ENCODE measurements around the gene IPO9. TPM values are rescaled to one million over a fixed set of nuclear protein-coding genes. Genes with fewer than 3 reads are reported as not detected.

IPO9 gene
- total and polyA plus RNA-seq, 2 experiments from 2014 or later = 29.4 to 45.2 TPM

DNA sequence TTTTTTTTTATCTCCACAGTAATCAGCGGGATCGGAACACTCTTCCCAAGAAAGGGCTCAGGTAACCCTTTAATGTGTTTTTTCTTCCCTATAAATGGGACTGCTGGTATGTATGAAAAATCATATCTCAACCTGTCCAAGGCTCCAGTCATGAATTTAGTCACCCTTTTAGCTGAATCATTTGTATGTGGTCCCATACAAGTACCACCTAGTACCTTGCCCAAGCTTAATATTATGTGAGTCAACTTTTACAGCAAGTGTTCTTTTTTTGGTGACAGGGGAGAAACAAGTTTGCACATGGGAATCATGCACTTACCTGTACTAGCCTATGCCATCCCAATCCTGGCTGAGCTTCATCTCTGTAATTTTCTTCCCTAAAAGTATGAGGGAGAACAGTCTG, 43.7 kb upstream of the IPO9 start:
- no peaks in the 10 kb centered on the region for H3K79me2 ChIP-seq
- H4K20me1 ChIP-seq (ENCODE audit: insufficient read depth, poor library complexity, severe bottlenecking) = no peaks in the 10 kb centered on the region
- H2AFZ ChIP-seq = no peak overlapping the region
- H3K9me2 ChIP-seq (replicated peaks; ENCODE audit: insufficient read depth) = no peaks in the 10 kb centered on the region
- no peaks in the 10 kb centered on the region for H3K36me3 ChIP-seq (replicated peaks; ENCODE audit: insufficient read depth, low read depth)
- TF ChIP-seq EZH2phosphoT487 (IDR thresholded peaks at IDR 0.05; ENCODE audit: low read depth, severe bottlenecking, unreplicated experiment) (no peak), EZH2 (IDR thresholded peaks at IDR 0.05; ENCODE audit: borderline replicate concordance) (no peak)
- TF ChIP-seq, protein P1, sequence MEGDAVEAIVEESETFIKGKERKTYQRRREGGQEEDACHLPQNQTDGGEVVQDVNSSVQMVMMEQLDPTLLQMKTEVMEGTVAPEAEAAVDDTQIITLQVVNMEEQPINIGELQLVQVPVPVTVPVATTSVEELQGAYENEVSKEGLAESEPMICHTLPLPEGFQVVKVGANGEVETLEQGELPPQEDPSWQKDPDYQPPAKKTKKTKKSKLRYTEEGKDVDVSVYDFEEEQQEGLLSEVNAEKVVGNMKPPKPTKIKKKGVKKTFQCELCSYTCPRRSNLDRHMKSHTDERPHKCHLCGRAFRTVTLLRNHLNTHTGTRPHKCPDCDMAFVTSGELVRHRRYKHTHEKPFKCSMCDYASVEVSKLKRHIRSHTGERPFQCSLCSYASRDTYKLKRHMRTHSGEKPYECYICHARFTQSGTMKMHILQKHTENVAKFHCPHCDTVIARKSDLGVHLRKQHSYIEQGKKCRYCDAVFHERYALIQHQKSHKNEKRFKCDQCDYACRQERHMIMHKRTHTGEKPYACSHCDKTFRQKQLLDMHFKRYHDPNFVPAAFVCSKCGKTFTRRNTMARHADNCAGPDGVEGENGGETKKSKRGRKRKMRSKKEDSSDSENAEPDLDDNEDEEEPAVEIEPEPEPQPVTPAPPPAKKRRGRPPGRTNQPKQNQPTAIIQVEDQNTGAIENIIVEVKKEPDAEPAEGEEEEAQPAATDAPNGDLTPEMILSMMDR (IDR thresholded peaks at IDR 0.05; ENCODE audit: poor library complexity) = no peak
- no peak overlapping the region for H3K4me3 ChIP-seq
- H3K4me2 ChIP-seq = no peak overlapping the region
- no peak for DNase-seq (ENCODE audit: low spot score)
- H3K27me3 ChIP-seq = no peaks in the 10 kb centered on the region
- 92% methylated on average over 2 of the region's 2 CpGs for WGBS (ENCODE audit: low lambda C conversion rate, missing lambda C conversion rate)
- no peaks in the 10 kb centered on the region for H3K4me1 ChIP-seq (ENCODE audit: insufficient read depth)
- no peaks in the 10 kb centered on the region for H3K9me3 ChIP-seq (ENCODE audit: low read depth)
- H3K27ac ChIP-seq = no peak overlapping the region

DNA sequence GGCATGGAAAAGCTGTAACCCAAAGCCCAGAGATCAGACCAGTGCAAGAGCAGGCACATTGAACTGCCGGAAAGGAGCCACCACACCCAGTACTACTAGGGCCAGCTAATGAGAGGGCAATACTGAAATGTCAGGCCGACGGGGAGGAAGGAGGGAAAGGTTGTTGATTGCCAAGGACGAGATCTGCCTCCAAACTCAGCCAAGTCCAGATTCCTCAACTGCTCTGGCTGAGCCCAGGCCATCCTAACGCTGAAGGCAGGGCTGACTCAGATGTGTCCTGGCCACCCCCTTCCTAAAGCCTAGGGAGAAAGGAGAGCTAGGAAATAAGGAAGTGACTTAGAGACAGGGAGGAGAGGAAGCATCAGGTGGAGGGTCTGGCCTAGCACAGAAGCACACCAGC, 42.1 kb upstream of the IPO9 start:
- WGBS (ENCODE audit: low lambda C conversion rate, missing lambda C conversion rate) = 96% methylated on average over 5 of the region's 5 CpGs

DNA sequence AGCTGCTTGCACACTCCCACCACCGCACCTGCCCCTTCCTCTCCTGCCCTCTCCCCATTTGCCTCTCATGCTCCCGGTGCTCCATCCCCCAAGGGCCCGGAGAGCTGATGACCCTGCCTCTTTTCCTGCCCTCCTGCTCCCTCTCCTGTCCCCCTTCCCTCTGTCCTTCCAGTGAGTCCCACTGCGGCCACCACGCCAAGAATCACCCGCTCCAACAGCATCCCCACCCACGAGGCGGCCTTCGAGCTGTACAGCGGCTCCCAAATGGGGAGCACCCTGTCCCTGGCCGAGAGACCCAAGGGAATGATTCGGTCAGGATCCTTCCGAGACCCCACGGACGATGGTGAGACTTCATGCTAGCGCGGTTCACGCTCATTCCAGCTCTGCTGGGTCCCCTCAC, 40.7 kb upstream of the IPO9 start:
- H3K36me3 ChIP-seq (replicated peaks; ENCODE audit: insufficient read depth, low read depth) = no peaks in the 10 kb centered on the region
- no peak overlapping the region for H3K27ac ChIP-seq
- no peaks in the 10 kb centered on the region for H3K27me3 ChIP-seq
- H2AFZ ChIP-seq = no peak overlapping the region
- DNase-seq (ENCODE audit: low spot score) = no peak
- WGBS (ENCODE audit: low lambda C conversion rate, missing lambda C conversion rate) = 98% methylated on average over 18 of the region's 18 CpGs
- H3K4me3 ChIP-seq = no peak overlapping the region
- no peaks in the 10 kb centered on the region for H4K20me1 ChIP-seq (ENCODE audit: insufficient read depth, poor library complexity, severe bottlenecking)
- peaks cover 20% of the 10 kb centered on the region for H3K4me1 ChIP-seq (ENCODE audit: insufficient read depth)
- no peak overlapping the region for H3K4me2 ChIP-seq
- no peaks in the 10 kb centered on the region for H3K9me3 ChIP-seq (ENCODE audit: low read depth)
- TF ChIP-seq EZH2 (IDR thresholded peaks at IDR 0.05; ENCODE audit: borderline replicate concordance) (no peak), EZH2phosphoT487 (IDR thresholded peaks at IDR 0.05; ENCODE audit: low read depth, severe bottlenecking, unreplicated experiment) (no peak)
- TF ChIP-seq, protein P1 (IDR thresholded peaks at IDR 0.05; ENCODE audit: poor library complexity) = no peak
- no peaks in the 10 kb centered on the region for H3K9me2 ChIP-seq (replicated peaks; ENCODE audit: insufficient read depth)
- H3K79me2 ChIP-seq = no peaks in the 10 kb centered on the region

More for the DNA sequence above, 42.1 kb upstream of the IPO9 start:
- no peak overlapping the region for H3K4me3 ChIP-seq
- no peak overlapping the region for H3K4me2 ChIP-seq
- H3K27me3 ChIP-seq = no peaks in the 10 kb centered on the region
- no peaks in the 10 kb centered on the region for H4K20me1 ChIP-seq (ENCODE audit: insufficient read depth, poor library complexity, severe bottlenecking)
- H3K27ac ChIP-seq = no peak overlapping the region
- TF ChIP-seq, protein P1 (IDR thresholded peaks at IDR 0.05; ENCODE audit: poor library complexity) = no peak
- TF ChIP-seq EZH2phosphoT487 (IDR thresholded peaks at IDR 0.05; ENCODE audit: low read depth, severe bottlenecking, unreplicated experiment) = no peak
- no peak for TF ChIP-seq EZH2 (IDR thresholded peaks at IDR 0.05; ENCODE audit: borderline replicate concordance)
- H3K36me3 ChIP-seq (replicated peaks; ENCODE audit: insufficient read depth, low read depth) = no peaks in the 10 kb centered on the region
- H3K4me1 ChIP-seq (ENCODE audit: insufficient read depth) = peaks cover 11% of the 10 kb centered on the region
- H3K9me2 ChIP-seq (replicated peaks; ENCODE audit: insufficient read depth) = no peaks in the 10 kb centered on the region
- H3K79me2 ChIP-seq = no peaks in the 10 kb centered on the region
- no peak for DNase-seq (ENCODE audit: low spot score)
- no peaks in the 10 kb centered on the region for H3K9me3 ChIP-seq (ENCODE audit: low read depth)
- no peak overlapping the region for H2AFZ ChIP-seq

DNA sequence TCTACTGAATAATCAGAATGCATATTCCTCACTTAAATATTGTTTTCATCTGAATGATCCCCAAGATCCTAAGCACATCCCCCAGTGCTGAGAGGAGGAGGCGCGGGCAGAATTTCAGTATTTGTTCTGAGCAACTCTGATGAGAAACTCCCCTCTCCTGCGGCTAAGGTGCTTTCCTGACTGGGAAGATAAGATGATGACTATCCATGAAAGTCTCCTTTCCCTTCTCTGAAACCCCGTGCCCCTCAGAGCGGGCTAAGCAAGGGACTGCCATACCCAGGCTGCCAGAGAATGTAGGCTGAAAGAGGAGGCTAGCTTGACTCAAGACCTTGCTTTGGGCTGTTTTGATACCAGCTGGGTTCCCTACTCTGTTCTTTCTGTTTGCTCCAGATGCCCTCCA, 39.7 kb upstream of the IPO9 start:
- H3K36me3 ChIP-seq (replicated peaks; ENCODE audit: insufficient read depth, low read depth) = no peaks in the 10 kb centered on the region
- H4K20me1 ChIP-seq (ENCODE audit: insufficient read depth, poor library complexity, severe bottlenecking) = no peaks in the 10 kb centered on the region
- H3K4me1 ChIP-seq (ENCODE audit: insufficient read depth) = peaks cover 20% of the 10 kb centered on the region
- WGBS (ENCODE audit: low lambda C conversion rate, missing lambda C conversion rate) = 86% methylated on average over 5 of the region's 5 CpGs
- H3K9me2 ChIP-seq (replicated peaks; ENCODE audit: insufficient read depth) = no peaks in the 10 kb centered on the region
- TF ChIP-seq EZH2 (IDR thresholded peaks at IDR 0.05; ENCODE audit: borderline replicate concordance) = no peak
- no peak for TF ChIP-seq EZH2phosphoT487 (IDR thresholded peaks at IDR 0.05; ENCODE audit: low read depth, severe bottlenecking, unreplicated experiment)
- TF ChIP-seq, protein P1 (IDR thresholded peaks at IDR 0.05; ENCODE audit: poor library complexity) = no peak
- no peaks in the 10 kb centered on the region for H3K27me3 ChIP-seq
- no peak for DNase-seq (ENCODE audit: low spot score)
- H3K79me2 ChIP-seq = no peaks in the 10 kb centered on the region
- no peaks in the 10 kb centered on the region for H3K9me3 ChIP-seq (ENCODE audit: low read depth)
- no peak overlapping the region for H3K4me2 ChIP-seq
- H3K4me3 ChIP-seq = no peak overlapping the region
- H2AFZ ChIP-seq = no peak overlapping the region
- no peak overlapping the region for H3K27ac ChIP-seq

All from hepatocyte (in vitro differentiated cells).